Endometrial microvascular endothelial cells (primary cell): ENCODE results near the gene JPH3. TPM values are rescaled to one million over a fixed set of nuclear protein-coding genes. Genes with fewer than 3 reads are reported as not detected.

ENCODE experiments used
- in situ Hi-C: cut with HindIII; loops from 2 replicates; pipeline ENCODE4 v1.10.0; 2017; ENCODE audit warnings: low sequenced_read_pairs, low pct_unique_long_range_greater_than_20kb; ENCODE audit errors: inconsistent ontology term
- total RNA-seq: library from RNA; depleted of rRNA; stranded (reverse); fragments of >200 nt; gene quantifications from one replicate; pipeline ENCODE4 v1.2.3, GENCODE V29; 2015; ENCODE audit errors: inconsistent ontology term

The JPH3 gene
- total RNA-seq, 1 donor from 2014 or later, result not detected

DNA sequence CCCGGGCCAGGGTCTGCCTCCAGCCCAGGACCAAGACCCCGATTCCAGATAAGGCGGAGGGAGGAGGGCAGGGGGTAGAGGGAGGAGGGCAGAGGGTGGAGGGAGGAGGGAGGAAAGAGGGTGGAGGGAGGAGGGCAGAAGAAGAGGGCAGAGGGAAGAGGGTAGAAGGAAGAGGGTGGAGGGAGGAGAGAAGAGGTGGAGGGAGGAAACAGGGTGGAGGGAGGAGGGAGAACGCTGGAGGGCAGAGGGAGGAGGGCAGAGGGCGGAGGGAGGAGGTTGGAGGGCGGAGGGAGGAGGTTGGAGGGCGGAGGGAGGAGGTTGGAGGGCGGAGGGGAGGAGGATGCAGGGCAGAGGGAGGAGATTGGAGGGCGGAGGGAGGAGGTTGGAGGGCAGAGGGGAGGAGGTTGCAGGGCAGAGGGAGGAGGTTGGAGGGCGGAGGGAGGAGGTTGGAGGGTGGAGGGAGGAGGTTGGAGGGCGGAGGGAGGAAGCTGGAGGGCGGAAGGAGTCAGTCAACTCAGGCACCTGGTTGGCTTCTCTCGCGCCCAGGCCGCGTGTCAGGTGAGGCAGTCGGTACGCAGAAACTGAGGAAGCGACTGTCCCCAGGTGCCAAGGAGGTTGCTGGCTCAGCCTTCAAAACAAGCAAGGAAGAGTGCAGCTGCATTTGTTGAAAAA lies 98.2 kb downstream of the JPH3 start:
- in situ Hi-C loops, result no loop called here

GRCh38 chr16:87701078-87701460 lies 98.8 kb downstream of the JPH3 start:
- in situ Hi-C loops, result no loop called here

DNA sequence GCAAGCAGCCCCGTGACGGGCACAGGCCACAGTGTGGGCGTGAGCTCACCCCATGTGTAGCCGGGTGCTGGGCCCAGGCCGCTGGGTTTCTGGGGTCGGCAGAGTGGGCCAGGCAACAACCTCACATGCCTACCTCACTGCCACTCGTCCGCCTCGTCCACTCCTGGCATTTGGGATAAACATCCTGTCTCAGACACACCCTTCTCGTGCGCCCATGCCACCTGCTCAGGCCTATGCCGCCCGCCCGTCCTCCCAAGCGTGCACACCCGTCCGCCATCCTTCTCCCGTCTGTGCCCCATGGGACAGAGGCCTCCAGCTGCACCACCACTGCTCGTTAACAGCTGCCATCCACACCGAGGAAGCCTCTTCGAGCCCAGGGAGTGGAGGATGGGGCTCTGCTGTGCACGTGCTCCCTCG lies 99.2 kb downstream of the JPH3 start:
- in situ Hi-C loops, result no loop called here

DNA sequence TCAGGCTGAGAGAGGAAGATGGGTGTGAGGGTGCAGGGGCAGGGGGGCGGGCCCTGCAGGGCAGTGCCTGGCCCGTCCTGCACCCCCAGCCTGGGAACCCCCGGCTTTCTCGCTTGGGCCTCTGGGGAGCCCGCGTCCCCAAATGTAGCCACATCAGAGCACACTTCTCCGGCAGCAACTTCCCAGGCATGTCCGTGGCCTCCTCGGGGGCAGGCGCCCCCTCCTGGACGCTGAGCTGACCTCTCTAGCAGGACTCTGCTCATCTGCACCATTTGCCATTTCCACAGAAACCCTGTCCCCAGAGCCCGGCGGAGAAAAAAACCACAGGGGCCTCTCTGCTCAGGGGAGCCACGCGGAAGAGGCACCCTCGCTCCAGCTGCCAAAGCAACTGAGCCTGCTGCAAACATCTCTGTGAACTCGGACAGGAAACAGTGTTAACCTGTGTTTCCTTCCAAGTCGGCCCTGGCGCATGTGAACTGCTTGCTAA lies 100.1 kb downstream of the JPH3 start:
- in situ Hi-C loops, result no loop called here

DNA sequence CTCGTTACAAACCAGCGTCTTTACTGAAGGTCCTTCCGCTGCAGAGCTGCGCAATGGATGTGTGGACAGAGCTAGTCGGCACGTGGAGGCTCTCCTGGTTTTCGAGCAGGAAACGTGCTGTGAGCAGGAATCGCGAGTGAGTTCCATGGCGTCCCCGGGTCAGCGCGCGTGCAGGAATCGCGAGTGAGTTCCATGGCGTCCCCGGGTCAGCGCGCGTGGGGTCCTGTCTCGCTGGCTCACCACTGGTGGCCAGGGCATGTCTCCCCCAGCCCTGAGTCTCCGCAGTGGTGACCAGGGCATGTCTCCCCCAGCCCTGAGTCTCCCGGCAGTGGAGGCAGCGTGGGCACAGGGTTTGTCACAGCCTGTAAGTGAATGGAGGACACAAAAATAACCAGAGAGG lies 100.8 kb downstream of the JPH3 start:
- in situ Hi-C loops, result no loop called here

GRCh38 chr16:87703835-87704375 lies 101.6 kb downstream of the JPH3 start:
- in situ Hi-C loops, result no loop called here

- in situ Hi-C loops, result no loop called here
Measured at GRCh38 chr16:87704754-87705353, 102.5 kb downstream of the JPH3 start.

DNA sequence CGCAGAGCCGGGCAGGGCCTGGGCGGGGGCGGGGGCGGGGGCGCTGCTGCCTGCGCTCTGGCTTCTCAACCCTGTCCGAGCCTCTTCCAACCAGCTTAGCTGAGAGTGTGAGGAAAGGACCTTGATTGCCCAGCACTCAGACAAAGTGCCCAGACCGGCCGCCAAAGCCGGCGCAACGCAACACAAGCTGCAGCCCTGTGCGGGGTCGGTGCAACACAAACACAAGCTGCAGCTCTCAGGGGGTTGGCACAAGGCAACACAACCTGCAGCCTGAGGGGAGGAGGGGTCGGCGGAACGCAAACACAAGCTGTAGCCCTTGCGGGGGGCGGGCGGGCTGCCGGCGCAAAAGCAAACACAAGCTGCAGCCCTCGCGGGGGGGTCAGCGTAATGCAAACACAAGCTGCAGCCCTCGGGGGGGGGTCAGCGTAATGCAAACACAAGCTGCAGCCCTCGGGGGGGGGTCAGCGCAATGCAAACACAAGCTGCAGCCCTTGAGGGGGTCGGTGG lies 103.5 kb downstream of the JPH3 start:
- in situ Hi-C loops, result no loop called here

GRCh38 chr16:87706278-87707000 lies 104.1 kb downstream of the JPH3 start:
- in situ Hi-C loops, result no loop called here

- in situ Hi-C loops, result no loop called here
Measured at GRCh38 chr16:87707097-87707496, 104.8 kb downstream of the JPH3 start.

DNA sequence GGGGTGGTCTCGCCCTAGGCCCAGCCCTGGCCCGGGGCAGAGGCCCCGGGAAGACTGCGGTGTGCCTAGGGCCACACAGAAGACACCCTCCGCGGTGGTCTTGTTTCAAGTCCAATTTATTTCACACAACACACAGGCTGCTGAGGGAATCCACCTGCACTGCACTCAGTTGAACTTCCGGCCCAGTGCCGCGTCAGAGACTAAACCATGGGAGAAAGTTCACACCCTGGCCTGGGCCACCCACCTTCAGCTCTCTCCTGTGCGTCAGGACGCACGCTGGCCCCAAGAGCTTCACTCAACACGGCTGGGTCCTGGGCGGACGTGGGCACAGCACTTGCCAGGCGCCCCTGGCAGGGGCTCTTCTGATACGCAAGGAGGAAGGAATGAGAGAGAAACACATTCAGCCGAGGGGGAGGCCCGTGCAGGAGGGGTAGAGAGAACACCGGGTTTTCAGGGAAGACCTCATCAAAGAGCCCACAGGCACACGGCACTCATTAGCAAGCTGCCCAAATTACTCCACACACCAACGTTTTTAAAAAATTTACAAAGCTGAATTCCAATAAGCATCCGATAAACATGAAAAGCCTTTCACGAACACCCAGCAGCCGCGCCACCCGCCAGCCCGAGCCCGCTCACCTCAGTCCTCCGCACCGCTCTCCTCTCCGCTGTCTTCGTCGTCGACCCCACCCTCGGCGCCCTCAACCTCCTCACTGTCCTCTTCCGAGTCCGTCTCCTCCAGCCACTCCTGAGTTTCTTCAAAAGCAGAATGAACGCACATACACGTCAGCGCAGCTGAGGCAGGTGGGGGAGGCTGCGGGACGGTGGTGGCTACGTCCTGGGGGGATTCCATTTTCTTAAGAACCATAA lies 105.6 kb downstream of the JPH3 start:
- in situ Hi-C loops, result no loop called here

DNA sequence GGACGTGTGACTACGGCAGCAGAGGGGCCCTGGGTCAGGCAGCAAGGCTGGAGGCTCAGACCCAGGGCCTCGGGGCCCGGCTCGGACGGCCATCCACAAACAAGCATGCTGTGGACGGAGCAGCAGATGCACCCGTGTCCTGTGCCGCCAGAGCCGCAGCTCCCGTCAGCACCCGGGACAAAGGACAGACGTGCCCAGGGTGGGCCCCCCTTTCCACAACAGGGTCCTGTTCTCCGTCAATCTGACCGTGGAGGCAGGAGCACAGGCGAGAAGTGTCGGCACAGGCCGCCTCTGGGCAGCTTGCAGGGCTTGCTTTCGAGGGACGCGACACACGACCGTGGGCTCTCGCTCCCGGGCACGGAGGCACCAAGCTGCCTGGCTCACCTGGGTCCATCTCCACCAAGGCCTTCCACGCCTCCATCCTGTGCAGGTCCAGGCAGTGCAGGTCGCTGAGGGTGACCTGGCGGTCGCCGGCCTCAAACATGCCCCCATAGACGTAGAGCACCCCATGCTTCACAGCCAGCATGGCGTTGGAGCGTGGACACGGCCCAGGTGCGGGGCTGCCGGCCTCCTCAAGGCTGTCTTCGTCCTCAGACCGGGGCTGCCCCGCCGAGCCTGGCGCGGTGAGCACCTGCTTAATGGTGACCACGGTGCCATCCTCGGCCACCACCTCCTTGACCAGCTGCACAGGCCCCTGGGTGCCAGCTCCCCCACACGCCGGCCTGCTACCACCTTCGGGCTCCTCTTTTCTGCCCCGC lies 106.8 kb downstream of the JPH3 start:
- in situ Hi-C loops, result no loop called here

DNA sequence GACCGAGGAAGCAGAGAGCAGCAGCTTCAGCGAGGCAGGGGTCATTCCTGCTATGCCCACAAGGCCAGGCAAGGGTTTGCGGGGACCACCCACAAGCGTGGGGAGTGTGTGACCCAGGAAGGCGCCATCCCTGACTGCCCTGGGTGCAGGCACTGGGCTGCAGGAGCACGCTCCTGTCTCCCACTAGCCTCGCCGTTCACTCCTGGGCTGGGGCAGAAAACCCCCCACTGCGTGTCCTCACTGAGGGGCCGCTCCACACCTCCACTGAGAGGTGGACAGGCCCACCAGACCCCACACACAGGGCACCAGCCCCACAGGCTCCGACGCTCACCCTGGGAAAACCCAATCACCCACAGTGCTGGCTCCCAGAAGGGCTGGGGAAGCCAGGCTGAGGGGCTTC lies 107.4 kb downstream of the JPH3 start:
- in situ Hi-C loops, result no loop called here

DNA sequence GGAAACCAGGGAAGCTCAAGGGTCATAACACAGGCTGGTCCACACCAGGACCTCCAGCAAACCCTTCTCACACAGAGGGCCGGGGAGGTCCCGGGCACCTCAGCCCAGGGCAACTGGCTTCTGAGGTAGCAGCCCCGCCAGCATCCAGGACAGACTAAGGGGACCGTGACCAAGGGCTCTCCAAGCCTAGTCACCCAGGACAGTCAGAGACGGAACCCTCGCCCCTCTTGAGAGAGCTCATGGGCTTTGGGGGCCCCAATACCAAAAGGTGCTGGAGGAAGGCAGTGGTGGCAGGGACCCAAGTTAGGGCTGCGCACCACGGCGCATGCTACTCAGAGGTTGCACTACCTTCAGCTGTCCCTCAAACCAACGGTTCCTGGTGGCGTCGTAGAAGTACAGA lies 108.6 kb downstream of the JPH3 start:
- in situ Hi-C loops, result no loop called here

DNA sequence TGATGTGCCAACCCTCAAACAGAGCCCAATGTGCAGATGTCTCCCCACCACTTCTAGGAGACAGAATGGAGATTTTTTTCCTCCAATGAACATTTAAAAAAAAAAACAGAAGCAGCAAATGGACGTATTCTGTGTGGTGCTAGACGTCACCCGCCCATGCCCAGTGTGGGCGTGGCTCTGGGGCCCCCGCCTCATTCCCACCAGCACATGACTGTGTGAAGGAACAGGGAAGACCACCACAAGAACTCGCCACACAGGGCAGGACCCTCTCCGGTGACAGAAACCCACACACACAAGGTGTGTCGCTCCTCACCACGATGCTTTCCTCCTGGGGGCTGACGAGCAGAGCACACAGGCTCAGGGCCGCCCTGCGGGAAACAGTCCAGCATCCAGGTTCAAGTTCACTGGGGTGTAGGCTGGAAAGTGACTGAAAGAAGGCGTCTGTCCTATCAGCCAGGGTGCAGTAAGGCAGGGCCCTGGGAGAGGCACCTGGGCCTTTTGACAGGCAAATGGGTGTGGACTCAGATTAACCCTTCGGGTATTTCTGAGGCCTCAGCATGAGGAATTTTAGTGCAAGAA lies 110.0 kb downstream of the JPH3 start:
- in situ Hi-C loops, result no loop called here

DNA sequence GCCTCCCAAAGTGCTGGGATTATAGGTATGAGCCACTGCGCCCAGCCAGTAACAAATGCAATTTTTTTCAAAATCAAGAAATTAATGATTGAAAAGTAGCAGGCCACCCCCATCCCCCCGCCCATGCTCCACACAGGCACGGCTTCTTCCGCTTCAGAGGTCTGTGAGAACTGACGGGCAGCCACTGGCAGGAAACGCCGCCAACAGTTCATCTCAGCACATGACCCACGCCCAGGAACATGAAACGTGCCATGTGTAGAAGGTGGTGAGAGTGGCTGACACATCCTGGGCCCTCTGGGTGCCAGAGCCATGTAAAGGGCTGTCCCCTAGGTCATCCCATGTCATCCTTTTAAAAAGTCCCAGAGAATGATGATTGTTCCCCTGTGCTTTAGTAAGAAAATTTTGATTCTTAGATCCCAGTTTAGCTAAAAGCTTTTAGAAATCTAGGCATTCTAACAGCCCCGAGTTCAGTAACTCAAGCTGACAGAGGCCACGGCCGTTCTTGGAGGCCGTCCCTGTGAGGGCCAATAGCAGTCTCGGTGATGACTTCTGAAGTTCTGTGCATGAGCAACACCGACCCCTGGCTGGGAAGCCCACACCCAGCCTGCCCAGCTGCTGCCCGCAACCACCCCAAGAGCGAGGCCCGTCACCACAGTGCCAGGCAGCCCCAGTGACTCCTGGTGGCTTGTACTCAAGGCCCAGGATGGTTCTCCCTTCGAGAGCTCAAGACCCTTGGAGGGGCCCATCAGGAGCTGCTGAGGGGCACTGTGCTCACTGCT lies 111.3 kb downstream of the JPH3 start:
- in situ Hi-C loops, result no loop called here

DNA sequence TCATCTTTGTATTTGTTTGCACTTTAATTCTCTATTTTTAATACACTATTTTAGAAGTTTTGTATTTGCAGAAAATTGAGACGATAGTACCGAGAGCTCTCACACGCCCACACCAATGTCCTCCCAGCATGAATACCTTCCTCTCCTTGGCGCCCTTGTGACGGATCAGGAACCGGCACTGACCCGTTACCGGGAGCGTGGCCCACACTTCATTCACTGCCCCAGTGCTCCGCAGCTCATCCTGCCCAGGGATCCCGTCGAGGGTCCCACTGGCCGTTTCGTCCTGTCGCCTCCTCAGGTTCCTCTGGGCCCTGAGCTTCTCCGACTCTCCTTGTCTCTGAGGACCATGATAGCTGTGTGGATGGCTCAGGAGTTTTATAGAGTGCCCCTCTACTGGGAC lies 112.9 kb downstream of the JPH3 start:
- in situ Hi-C loops, result no loop called here
